K562 (cell line): ENCODE results near the gene FANK1. TPM values are rescaled to one million over a fixed set of nuclear protein-coding genes. Genes with fewer than 3 reads are reported as not detected.

ENCODE experiments used
- ATAC-seq: fragments of 200-7000 bp; cut with Tn5 transposase; 3 replicates; pipeline ENCODE4 v1.9.1; 2020; ENCODE audit warnings: moderate library complexity
- BruUV-seq: library from RNA; stranded (reverse); fragments of 400-500 nt; replicated peaks from 2 replicates; lab custom pipeline; 2021; lab: Mats Ljungman, UMichigan
- CTCF ChIA-PET: fragments of 300-600 bp; formaldehyde crosslinking; extraction: SDS; loops from one replicate; lab custom pipeline; 2021; ENCODE audit warnings: low intra/inter-chr PET ratio; lab: Yijun Ruan, JAX
- POLR2A ChIA-PET: fragments of 300-600, 350-650 bp; sonication (Branson Sonifier 250); formaldehyde crosslinking; extraction: SDS; loops from one replicate; lab custom pipeline; 2021; ENCODE audit warnings: antibody characterized with exemption, inconsistent platforms; lab: Yijun Ruan, JAX
- DNase-seq, 4 experiments: peaks; one replicate each; pipeline versions ENCODE4 v3.0.0 to v3.0.0-alpha.2; 2011 to 2018; ENCODE audit warnings: low spot score in 3 of 4, mixed read lengths in 3 of 4; ENCODE audit errors: extremely low read depth in 1 of 4
- FAIRE-seq: peaks from 2 replicates; lab custom pipeline; 2011; peaks lifted over from hg19 to GRCh38; lab: Jason Lieb, UNC
- H2AFZ ChIP-seq: 2 replicates; pipeline ENCODE4 v1.6.0; 2011; ENCODE audit warnings: low read depth, low read length, control low read depth, inconsistent platforms
- H3K27ac ChIP-seq: fragments of 200-600 bp; 3 replicates; pipeline ENCODE4 v1.8.0; 2011; ENCODE audit warnings: low read depth, mild to moderate bottlenecking, control low read depth, inconsistent platforms, low read length, moderate library complexity, mixed read lengths; ENCODE audit errors: extremely low read depth
- H3K27me3 ChIP-seq, 2 experiments: fragments of 300-600 bp in 1 of 2; 2 replicates in 1 of 2; 3 replicates in 1 of 2; pipeline versions ENCODE4 v1.6.0 to v1.8.0; 2011; ENCODE audit warnings: inconsistent platforms in 2 of 2, low read length in 2 of 2, mild to moderate bottlenecking in 1 of 2, mixed read lengths in 1 of 2, moderate library complexity in 1 of 2; ENCODE audit not compliant: control insufficient read depth in 2 of 2, insufficient read depth in 2 of 2
- H3K36me3 ChIP-seq: fragments of 300-600 bp; 3 replicates; pipeline ENCODE4 v1.8.0; 2011; ENCODE audit warnings: mild to moderate bottlenecking, low read length, inconsistent platforms; ENCODE audit not compliant: control insufficient read depth, insufficient read depth
- H3K4me1 ChIP-seq, 2 experiments: fragments of 200-600 bp in 1 of 2; replicated peaks in 1 of 2; 2 replicates in 1 of 2; 3 replicates in 1 of 2; pipeline versions ENCODE4 v1.5.1 to v1.8.0; 2011; ENCODE audit warnings: inconsistent platforms in 2 of 2, low read length in 2 of 2, mild to moderate bottlenecking in 1 of 2, mixed read lengths in 1 of 2, moderate library complexity in 1 of 2; ENCODE audit not compliant: control insufficient read depth in 2 of 2, insufficient read depth in 2 of 2
- H3K4me2 ChIP-seq: 2 replicates; pipeline ENCODE4 v1.6.1; 2011; ENCODE audit warnings: low read length, control low read depth, inconsistent platforms, mixed read lengths; ENCODE audit not compliant: insufficient read depth
- H3K4me3 ChIP-seq: fragments of 200-600 bp; sonication (generic), shearing (Covaris generic); 2 replicates; pipeline ENCODE4 v1.5.1; 2016; ENCODE audit warnings: control low read depth, inconsistent platforms
- H3K79me2 ChIP-seq: fragments of 200-600 bp; 3 replicates; pipeline ENCODE4 v1.8.0; 2011; ENCODE audit warnings: low read length, inconsistent platforms; ENCODE audit not compliant: control insufficient read depth, insufficient read depth
- H3K9ac ChIP-seq, 2 experiments: 2 replicates each; pipeline versions ENCODE4 v1.6.0 to v1.6.1; 2011; ENCODE audit warnings: low read depth in 2 of 2, low read length in 2 of 2, control low read depth in 1 of 2, inconsistent platforms in 1 of 2, mild to moderate bottlenecking in 1 of 2, mixed read lengths in 1 of 2; ENCODE audit not compliant: insufficient read depth in 1 of 2
- H3K9me1 ChIP-seq: one replicate; pipeline ENCODE4 v1.6.0; 2011; ENCODE audit warnings: inconsistent platforms, mild to moderate bottlenecking, low read length, moderate library complexity; ENCODE audit not compliant: control insufficient read depth, insufficient read depth
- H3K9me3 ChIP-seq: replicated peaks from 2 replicates; pipeline ENCODE4 v1.5.1; 2011; ENCODE audit warnings: low read depth, low read length, inconsistent platforms; ENCODE audit not compliant: control insufficient read depth, insufficient read depth
- H4K20me1 ChIP-seq: replicated peaks from 2 replicates; pipeline ENCODE4 v1.6.1; 2011; ENCODE audit warnings: low read length, inconsistent platforms, mixed read lengths; ENCODE audit not compliant: control insufficient read depth, insufficient read depth
- ZNF75A ChIP-seq: fragments of 450-650 bp; formaldehyde crosslinking; IDR thresholded peaks from 2 replicates; pipeline ENCODE4 v1.4.0; 2020; ENCODE audit warnings: mild to moderate bottlenecking
- WGBS: fragments of 100-300 bp; shearing (Covaris generic); methylation state at CpG from one replicate; pipeline ENCODE4 v1.1.6; 2016; ENCODE audit warnings: low coverage, mixed read lengths; ENCODE audit not compliant: insufficient coverage; ENCODE audit errors: missing lambda C conversion rate; 5-methylcytosine and 5-hydroxymethylcytosine counted together
- in situ Hi-C: fragments of 300-500 bp; cut with MboI; formaldehyde crosslinking; loops from 4 replicates; pipeline ENCODE4 v1.15.0; 2018; ENCODE audit warnings: inconsistent platforms, mixed read lengths
- intact Hi-C: fragments of 100-400 bp; cut with micrococcal nuclease; formaldehyde crosslinking; loops from 2 replicates; pipeline ENCODE4 v1.14.2; 2022
- polyA plus RNA-seq, 8 experiments: library from polyadenylated mRNA; depleted of rRNA in 4 of 8; stranded (reverse) in 5 of 8; unstranded in 3 of 8; fragments of >200 nt; fragmentation: Nextera tagmentation in 2 of 8; fragmentation: Illumina TruSeq in 1 of 8; extraction: Ambion mirVana in 2 of 8; extraction: Trizol in 1 of 8; gene quantifications; 2 replicates each; pipeline versions ENCODE4 v1.2.1 to v1.2.3, GENCODE V29; 2011 to 2014; ENCODE audit warnings: inconsistent platforms in 1 of 8, missing spikeins in 1 of 8
- total RNA-seq, 7 experiments: library from RNA; depleted of rRNA in 6 of 7; stranded (reverse); fragments of >200 nt in 6 of 7; fragmentation: Illumina TruSeq in 2 of 7; extraction: Trizol in 2 of 7; gene quantifications; 2 replicates each; pipeline versions ENCODE4 v1.2.1 to v1.2.3, GENCODE V29; 2011 to 2021; ENCODE audit warnings: low replicate concordance in 1 of 7
- TF ChIP-seq, protein P1 (sequence below), 2 experiments: fragments of 150-350 bp in 1 of 2; IDR thresholded peaks; 2 replicates each; pipeline ENCODE4 v1.6.1; 2012 to 2016; ENCODE audit warnings: low read depth in 2 of 2, low read length in 2 of 2, mild to moderate bottlenecking in 1 of 2, moderate library complexity in 1 of 2

The FANK1 gene
- total and polyA plus RNA-seq, 9 of the 15 experiments (the other 6 are each of a cell fraction or from before 2014, with no cell fraction given), result 0.11 to 2.3 (median 0.51) TPM; not detected in 1

DNA sequence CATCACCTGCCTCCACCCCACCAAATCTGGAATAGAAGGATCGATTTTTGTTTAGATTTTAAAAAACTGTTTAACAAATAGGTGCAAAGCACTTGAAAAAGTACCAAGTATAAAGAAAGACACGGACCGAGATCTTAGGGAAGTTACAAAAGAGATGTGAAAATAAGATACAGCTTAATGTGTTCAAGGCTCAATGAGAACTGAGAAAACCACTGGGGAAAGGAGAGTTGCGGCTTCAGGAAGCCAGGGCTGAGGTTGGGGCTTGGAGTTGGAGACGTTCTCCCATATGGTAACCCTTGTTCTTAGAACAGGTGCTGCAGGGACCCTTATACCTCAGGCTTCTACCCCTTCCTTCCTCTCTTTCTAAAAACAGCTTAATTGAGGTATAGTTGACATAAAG, 140.2 kb downstream of the FANK1 start:
- Histone ChIP-seq H3K36me3 (no peaks in the 10 kb centered on the region), H4K20me1 (no peaks in the 10 kb centered on the region), H3K4me2 (no peak overlapping the region), H2AFZ (no peak overlapping the region), H3K27ac (no peak overlapping the region), H3K4me1 (no peaks in the 10 kb centered on the region), H3K27me3 (peaks cover 0 to 10% of the 10 kb centered on the region in 2 experiments; a peak in 2 of 5 replicates), H3K9ac (no peak overlapping the region), H3K79me2 (no peaks in the 10 kb centered on the region), H3K9me1 (no peaks in the 10 kb centered on the region), H3K4me3 (no peak overlapping the region), H3K9me3 (no peaks in the 10 kb centered on the region)
- POLR2A ChIA-PET, result no interaction called here
- WGBS, result 0% methylated on average over 5 of the region's 5 CpGs
- BruUV-seq, result no TSS peak
- ATAC-seq (no peak), DNase-seq (no peak), FAIRE-seq (no peak)
- intact Hi-C loops, result no loop called here
- in situ Hi-C loops, result no loop called here
- CTCF ChIA-PET, result no interaction called here
- TF ChIP-seq ZNF75A, result no peak
- TF ChIP-seq, protein P1, sequence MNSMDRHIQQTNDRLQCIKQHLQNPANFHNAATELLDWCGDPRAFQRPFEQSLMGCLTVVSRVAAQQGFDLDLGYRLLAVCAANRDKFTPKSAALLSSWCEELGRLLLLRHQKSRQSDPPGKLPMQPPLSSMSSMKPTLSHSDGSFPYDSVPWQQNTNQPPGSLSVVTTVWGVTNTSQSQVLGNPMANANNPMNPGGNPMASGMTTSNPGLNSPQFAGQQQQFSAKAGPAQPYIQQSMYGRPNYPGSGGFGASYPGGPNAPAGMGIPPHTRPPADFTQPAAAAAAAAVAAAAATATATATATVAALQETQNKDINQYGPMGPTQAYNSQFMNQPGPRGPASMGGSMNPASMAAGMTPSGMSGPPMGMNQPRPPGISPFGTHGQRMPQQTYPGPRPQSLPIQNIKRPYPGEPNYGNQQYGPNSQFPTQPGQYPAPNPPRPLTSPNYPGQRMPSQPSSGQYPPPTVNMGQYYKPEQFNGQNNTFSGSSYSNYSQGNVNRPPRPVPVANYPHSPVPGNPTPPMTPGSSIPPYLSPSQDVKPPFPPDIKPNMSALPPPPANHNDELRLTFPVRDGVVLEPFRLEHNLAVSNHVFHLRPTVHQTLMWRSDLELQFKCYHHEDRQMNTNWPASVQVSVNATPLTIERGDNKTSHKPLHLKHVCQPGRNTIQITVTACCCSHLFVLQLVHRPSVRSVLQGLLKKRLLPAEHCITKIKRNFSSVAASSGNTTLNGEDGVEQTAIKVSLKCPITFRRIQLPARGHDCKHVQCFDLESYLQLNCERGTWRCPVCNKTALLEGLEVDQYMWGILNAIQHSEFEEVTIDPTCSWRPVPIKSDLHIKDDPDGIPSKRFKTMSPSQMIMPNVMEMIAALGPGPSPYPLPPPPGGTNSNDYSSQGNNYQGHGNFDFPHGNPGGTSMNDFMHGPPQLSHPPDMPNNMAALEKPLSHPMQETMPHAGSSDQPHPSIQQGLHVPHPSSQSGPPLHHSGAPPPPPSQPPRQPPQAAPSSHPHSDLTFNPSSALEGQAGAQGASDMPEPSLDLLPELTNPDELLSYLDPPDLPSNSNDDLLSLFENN (IDR thresholded peaks at IDR 0.05; ENCODE audit: low read depth in 2 of 2, low read length in 2 of 2), result no peak
